Mammary epithelial cell (primary cell): Measurements from ENCODE around the gene KCNJ1.

Experiments used
- EZH2 ChIP-seq: IDR thresholded peaks from 2 replicates; pipeline ENCODE4 v1.6.1; 2012; ENCODE audit warnings: low read length, inconsistent platforms, borderline replicate concordance
- TF ChIP-seq, protein P1 (sequence below), 2 donors: IDR thresholded peaks in 1 of 2; conservative IDR thresholded peaks in 1 of 2; 2 replicates each; pipeline ENCODE4 v1.5.1; 2011 to 2012; ENCODE audit warnings: inconsistent platforms in 2 of 2, low read length in 2 of 2, mild to moderate bottlenecking in 2 of 2, control low read depth in 1 of 2, low read depth in 1 of 2; ENCODE audit not compliant: insufficient read depth in 1 of 2; ENCODE audit errors: extremely low read depth in 1 of 2

DNA sequence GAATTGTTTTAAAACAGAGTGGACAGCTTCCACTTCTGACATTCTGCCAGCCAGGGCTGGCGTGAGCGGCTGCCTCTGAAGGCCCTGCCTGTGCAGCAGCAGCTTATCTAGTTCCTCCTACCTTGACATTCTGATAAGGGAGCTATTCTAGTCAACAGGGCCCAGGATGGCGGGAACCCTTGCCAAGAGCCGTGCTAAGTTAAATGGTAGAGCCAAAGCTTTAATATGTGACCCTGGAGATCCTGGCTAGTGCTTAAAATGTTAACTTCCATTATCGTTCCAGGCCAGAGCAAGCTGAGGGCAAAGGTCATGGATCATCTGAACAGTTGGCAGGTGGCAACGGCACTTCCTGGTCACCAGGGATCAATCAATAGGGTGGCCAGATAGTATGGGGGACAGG is 27.6 kb upstream of the KCNJ1 start:
- TF ChIP-seq, protein P1, sequence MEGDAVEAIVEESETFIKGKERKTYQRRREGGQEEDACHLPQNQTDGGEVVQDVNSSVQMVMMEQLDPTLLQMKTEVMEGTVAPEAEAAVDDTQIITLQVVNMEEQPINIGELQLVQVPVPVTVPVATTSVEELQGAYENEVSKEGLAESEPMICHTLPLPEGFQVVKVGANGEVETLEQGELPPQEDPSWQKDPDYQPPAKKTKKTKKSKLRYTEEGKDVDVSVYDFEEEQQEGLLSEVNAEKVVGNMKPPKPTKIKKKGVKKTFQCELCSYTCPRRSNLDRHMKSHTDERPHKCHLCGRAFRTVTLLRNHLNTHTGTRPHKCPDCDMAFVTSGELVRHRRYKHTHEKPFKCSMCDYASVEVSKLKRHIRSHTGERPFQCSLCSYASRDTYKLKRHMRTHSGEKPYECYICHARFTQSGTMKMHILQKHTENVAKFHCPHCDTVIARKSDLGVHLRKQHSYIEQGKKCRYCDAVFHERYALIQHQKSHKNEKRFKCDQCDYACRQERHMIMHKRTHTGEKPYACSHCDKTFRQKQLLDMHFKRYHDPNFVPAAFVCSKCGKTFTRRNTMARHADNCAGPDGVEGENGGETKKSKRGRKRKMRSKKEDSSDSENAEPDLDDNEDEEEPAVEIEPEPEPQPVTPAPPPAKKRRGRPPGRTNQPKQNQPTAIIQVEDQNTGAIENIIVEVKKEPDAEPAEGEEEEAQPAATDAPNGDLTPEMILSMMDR (conservative IDR thresholded peaks at IDR 0.05 in 1 of 2, IDR thresholded peaks at IDR 0.05 in 1 of 2; ENCODE audit: extremely low read depth in 1 of 2, insufficient read depth in 1 of 2, low read depth in 1 of 2, low read length in 2 of 2): no peak
- TF ChIP-seq EZH2: no peak
